ENCODE measurements around the gene SIRPB2. TPM values are rescaled to one million over a fixed set of nuclear protein-coding genes. Genes with fewer than 3 reads are reported as not detected.
A peak's percentile ranks its signal among the peaks of the same experiment; 100 is the strongest.

The SIRPB2 gene
- polyA plus RNA-seq, 1 donor (not counting 4 experiments of a cell fraction or from before 2014, with no cell fraction given) = 1.6 TPM

DNA sequence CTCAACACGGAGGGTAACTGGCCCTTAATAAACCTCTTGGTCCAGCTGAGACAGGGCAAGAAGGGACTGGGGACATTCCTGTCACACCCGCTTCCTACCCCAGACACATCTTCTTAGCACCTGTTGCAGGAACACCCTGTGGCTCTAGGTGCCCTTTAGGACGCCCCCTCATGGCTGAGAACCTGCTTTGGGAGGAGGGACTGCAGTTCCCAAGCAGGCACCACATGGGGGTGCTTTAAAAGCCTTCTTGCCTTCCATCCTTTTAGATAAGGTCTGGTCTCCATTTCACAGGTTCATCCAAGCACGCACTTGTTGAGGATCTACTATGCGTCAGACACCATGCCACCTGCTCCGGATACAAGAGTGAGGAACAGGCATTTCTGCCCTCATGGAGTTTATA, 51.2 kb downstream of the SIRPB2 start:
- peaks cover 22 to 24% of the 10 kb centered on the region in 2 experiments for H3K36me3 ChIP-seq (ENCODE audit: control insufficient read depth in 2 of 2, extremely low read depth in 1 of 2, insufficient read depth in 2 of 2, low read length in 2 of 2)
- dilution Hi-C loops (cut with MboI; ENCODE audit: extremely low pct_ligation_motif_present, low sequenced_read_pairs) = no loop called here
- FAIRE-seq = peak; percentile 49

GRCh38 chr20:1438361-1438760, 52.9 kb downstream of the SIRPB2 start:
- no peak overlapping the region for H3K27ac ChIP-seq (ENCODE audit: control insufficient read depth, insufficient read depth, low read length)
- DNase-seq (ENCODE audit: low read depth, low spot score) (no peak), FAIRE-seq (no peak)
- H3K4me1 ChIP-seq (ENCODE audit: control insufficient read depth, extremely low read depth, insufficient read depth, low read length) = peaks cover 4% of the 10 kb centered on the region
- no peaks in the 10 kb centered on the region for H3K79me2 ChIP-seq (ENCODE audit: control insufficient read depth, insufficient read depth, low read length)
- H3K4me2 ChIP-seq (ENCODE audit: control insufficient read depth, extremely low read depth, insufficient read depth, low read depth, low read length) = no peak overlapping the region
- no peaks in the 10 kb centered on the region for H4K20me1 ChIP-seq (ENCODE audit: control insufficient read depth, extremely low read depth, insufficient read depth, low read length)
- H2AFZ ChIP-seq (ENCODE audit: control insufficient read depth, low read length) = no peak overlapping the region
- no peaks in the 10 kb centered on the region for H3K9me1 ChIP-seq (ENCODE audit: control insufficient read depth, extremely low read depth, insufficient read depth, low read length)
- peaks cover 9 to 11% of the 10 kb centered on the region in 2 experiments for H3K36me3 ChIP-seq (ENCODE audit: control insufficient read depth in 2 of 2, extremely low read depth in 1 of 2, insufficient read depth in 2 of 2, low read length in 2 of 2)
- no peak overlapping the region for H3K9ac ChIP-seq (ENCODE audit: control insufficient read depth, extremely low read depth, insufficient read depth, low read length)
- H3K4me3 ChIP-seq (ENCODE audit: control insufficient read depth in 2 of 3, extremely low read depth in 1 of 3, insufficient read depth in 2 of 3, low read depth in 1 of 3, low read length in 3 of 3) = no peak overlapping the region
- dilution Hi-C loops (cut with MboI; ENCODE audit: extremely low pct_ligation_motif_present, low sequenced_read_pairs) = no loop called here
- no peaks in the 10 kb centered on the region for H3K27me3 ChIP-seq (ENCODE audit: control insufficient read depth, extremely low read depth, insufficient read depth, low read length)
- H3K9me3 ChIP-seq (ENCODE audit: control insufficient read depth, low read depth, low read length) = no peaks in the 10 kb centered on the region
- no peak for TF ChIP-seq EZH2 (IDR thresholded peaks at IDR 0.05; ENCODE audit: low read length)
- TF ChIP-seq, protein P1, sequence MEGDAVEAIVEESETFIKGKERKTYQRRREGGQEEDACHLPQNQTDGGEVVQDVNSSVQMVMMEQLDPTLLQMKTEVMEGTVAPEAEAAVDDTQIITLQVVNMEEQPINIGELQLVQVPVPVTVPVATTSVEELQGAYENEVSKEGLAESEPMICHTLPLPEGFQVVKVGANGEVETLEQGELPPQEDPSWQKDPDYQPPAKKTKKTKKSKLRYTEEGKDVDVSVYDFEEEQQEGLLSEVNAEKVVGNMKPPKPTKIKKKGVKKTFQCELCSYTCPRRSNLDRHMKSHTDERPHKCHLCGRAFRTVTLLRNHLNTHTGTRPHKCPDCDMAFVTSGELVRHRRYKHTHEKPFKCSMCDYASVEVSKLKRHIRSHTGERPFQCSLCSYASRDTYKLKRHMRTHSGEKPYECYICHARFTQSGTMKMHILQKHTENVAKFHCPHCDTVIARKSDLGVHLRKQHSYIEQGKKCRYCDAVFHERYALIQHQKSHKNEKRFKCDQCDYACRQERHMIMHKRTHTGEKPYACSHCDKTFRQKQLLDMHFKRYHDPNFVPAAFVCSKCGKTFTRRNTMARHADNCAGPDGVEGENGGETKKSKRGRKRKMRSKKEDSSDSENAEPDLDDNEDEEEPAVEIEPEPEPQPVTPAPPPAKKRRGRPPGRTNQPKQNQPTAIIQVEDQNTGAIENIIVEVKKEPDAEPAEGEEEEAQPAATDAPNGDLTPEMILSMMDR (optimal IDR thresholded peaks at IDR 0.05 in 1 of 3, IDR thresholded peaks at IDR 0.05 in 1 of 3, conservative IDR thresholded peaks at IDR 0.05 in 1 of 3; ENCODE audit: extremely low read depth in 1 of 3, insufficient read depth in 2 of 3, low read length in 3 of 3) = no peak

More for the DNA sequence above, 51.2 kb downstream of the SIRPB2 start:
- peaks cover under 1% of the 10 kb centered on the region for H3K4me1 ChIP-seq (ENCODE audit: control insufficient read depth, extremely low read depth, insufficient read depth, low read length)
- TF ChIP-seq, protein P1 (optimal IDR thresholded peaks at IDR 0.05 in 1 of 3, IDR thresholded peaks at IDR 0.05 in 1 of 3, conservative IDR thresholded peaks at IDR 0.05 in 1 of 3; ENCODE audit: extremely low read depth in 1 of 3, insufficient read depth in 2 of 3, low read length in 3 of 3) = peak; percentile 39 to 73 (median 64)
- TF ChIP-seq EZH2 (IDR thresholded peaks at IDR 0.05; ENCODE audit: low read length) = no peak
- no peak overlapping the region for H2AFZ ChIP-seq (ENCODE audit: control insufficient read depth, low read length)
- no peak overlapping the region for H3K9ac ChIP-seq (ENCODE audit: control insufficient read depth, extremely low read depth, insufficient read depth, low read length)
- no peak overlapping the region for H3K4me3 ChIP-seq (ENCODE audit: control insufficient read depth in 2 of 3, extremely low read depth in 1 of 3, insufficient read depth in 2 of 3, low read depth in 1 of 3, low read length in 3 of 3)
- H4K20me1 ChIP-seq (ENCODE audit: control insufficient read depth, extremely low read depth, insufficient read depth, low read length) = no peaks in the 10 kb centered on the region
- no peak overlapping the region for H3K4me2 ChIP-seq (ENCODE audit: control insufficient read depth, extremely low read depth, insufficient read depth, low read depth, low read length)
- no peaks in the 10 kb centered on the region for H3K9me1 ChIP-seq (ENCODE audit: control insufficient read depth, extremely low read depth, insufficient read depth, low read length)
- H3K79me2 ChIP-seq (ENCODE audit: control insufficient read depth, insufficient read depth, low read length) = no peaks in the 10 kb centered on the region
- DNase-seq (ENCODE audit: low read depth, low spot score) = no peak
- no peaks in the 10 kb centered on the region for H3K27me3 ChIP-seq (ENCODE audit: control insufficient read depth, extremely low read depth, insufficient read depth, low read length)
- no peaks in the 10 kb centered on the region for H3K9me3 ChIP-seq (ENCODE audit: control insufficient read depth, low read depth, low read length)
- no peak overlapping the region for H3K27ac ChIP-seq (ENCODE audit: control insufficient read depth, insufficient read depth, low read length)

Measured in keratinocyte (primary cell).